ENCODE data around the gene KLC4. TPM values are rescaled to one million over a fixed set of nuclear protein-coding genes. Genes with fewer than 3 reads are reported as not detected.

KLC4 gene
- total and polyA plus RNA-seq, 9 of the 15 experiments (the other 6 are each of a cell fraction or from before 2014, with no cell fraction given) = 1.7 to 16.2 (median 7.7) TPM

DNA sequence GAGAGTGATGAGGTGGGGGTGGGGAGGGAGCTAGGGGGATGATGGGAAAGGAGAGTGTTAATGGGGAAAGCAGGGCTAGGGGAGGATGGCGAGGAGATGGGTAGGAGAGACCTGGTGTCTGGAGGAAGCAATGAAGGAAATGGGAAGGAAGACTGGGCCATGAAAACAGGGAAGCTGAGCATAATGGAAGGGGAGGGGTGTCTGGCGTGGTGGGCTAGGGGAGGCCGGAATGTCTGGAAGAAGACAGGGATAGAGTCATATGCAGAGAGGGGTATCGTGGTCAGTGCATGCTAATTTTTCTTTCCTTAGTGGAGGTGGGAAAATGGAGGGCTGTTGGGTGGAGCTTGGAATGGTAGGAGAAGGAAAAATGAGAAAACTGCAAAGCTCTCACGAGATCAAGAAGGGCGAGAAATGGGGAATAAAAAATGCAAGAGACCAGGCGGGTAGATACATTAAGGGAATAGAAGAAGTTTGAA, 45.0 kb upstream of the KLC4 start (continued):
- TF ChIP-seq TRIM25 (IDR thresholded peaks at IDR 0.05; ENCODE audit: borderline replicate concordance) (peak; percentile 55; the same call in 1 of the 2 replicates), MCM2 (IDR thresholded peaks at IDR 0.05; ENCODE audit: low read depth) (no peak), PCBP1 (IDR thresholded peaks at IDR 0.05; ENCODE audit: low read depth, low read length, poor library complexity, severe bottlenecking) (peak; percentile 2), NFIC (IDR thresholded peaks at IDR 0.05) (peak; percentile 45; the same call in 1 of the 2 replicates), SIRT6 (IDR thresholded peaks at IDR 0.05; ENCODE audit: low read depth, low read length) (no peak), NCOR1 (IDR thresholded peaks at IDR 0.05) (peak; percentile 55; the same call in 1 of the 2 replicates), ZNF609 (CRISPR knock-in tag; IDR thresholded peaks at IDR 0.05; ENCODE audit: borderline replicate concordance) (0 out of 2 replicates have a peak, but pooled peaks have one; percentile 43), ZBTB7A (IDR thresholded peaks at IDR 0.05; ENCODE audit: borderline replicate concordance, control insufficient read depth, low read depth, low read length) (no peak), ZEB2 (IDR thresholded peaks at IDR 0.05) (0 out of 2 replicates have a peak, but pooled peaks have one; percentile 46), ARID2 (IDR thresholded peaks at IDR 0.05) (0 out of 2 replicates have a peak, but pooled peaks have one; percentile 40), ASH1L (IDR thresholded peaks at IDR 0.05; ENCODE audit: borderline replicate concordance, low read depth, partially characterized antibody) (peak; percentile 25), HLTF (IDR thresholded peaks at IDR 0.05) (peak; percentile 94; the same call in 1 of the 2 replicates), NFRKB (IDR thresholded peaks at IDR 0.05; ENCODE audit: low read depth) (peak; percentile 72; the same call in 1 of the 2 replicates), IRF2 (CRISPR knock-in tag; IDR thresholded peaks at IDR 0.05) (no peak), MTA1 (IDR thresholded peaks at IDR 0.05; ENCODE audit: borderline replicate concordance) (peak; percentile 34; the same call in 1 of the 2 replicates), NBN (IDR thresholded peaks at IDR 0.05; ENCODE audit: low read depth) (0 out of 2 replicates have a peak, but pooled peaks have one; percentile 57), HBP1 (CRISPR knock-in tag; IDR thresholded peaks at IDR 0.05) (peak; percentile 86), ARID1B (IDR thresholded peaks at IDR 0.05) (peak; percentile 60)
- TF ChIP-seq, protein P1, sequence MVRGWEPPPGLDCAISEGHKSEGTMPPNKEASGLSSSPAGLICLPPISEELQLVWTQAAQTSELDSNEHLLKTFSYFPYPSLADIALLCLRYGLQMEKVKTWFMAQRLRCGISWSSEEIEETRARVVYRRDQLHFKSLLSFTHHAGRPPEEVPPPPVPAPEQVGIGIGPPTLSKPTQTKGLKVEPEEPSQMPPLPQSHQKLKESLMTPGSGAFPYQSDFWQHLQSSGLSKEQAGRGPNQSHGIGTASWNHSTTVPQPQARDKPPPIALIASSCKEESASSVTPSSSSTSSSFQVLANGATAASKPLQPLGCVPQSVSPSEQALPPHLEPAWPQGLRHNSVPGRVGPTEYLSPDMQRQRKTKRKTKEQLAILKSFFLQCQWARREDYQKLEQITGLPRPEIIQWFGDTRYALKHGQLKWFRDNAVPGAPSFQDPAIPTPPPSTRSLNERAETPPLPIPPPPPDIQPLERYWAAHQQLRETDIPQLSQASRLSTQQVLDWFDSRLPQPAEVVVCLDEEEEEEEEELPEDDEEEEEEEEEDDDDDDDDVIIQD (CRISPR knock-in tag; IDR thresholded peaks at IDR 0.05) = no peak
